Upper lobe of left lung (tissue), 6 donors: Measurements from ENCODE around the gene CNNM4. TPM values are rescaled to one million over a fixed set of nuclear protein-coding genes. Genes with fewer than 3 reads are reported as not detected.

Experiments
- ATAC-seq, 2 donors: fragments of 200-7000 bp; cut with Tn5 transposase; one replicate each; pipeline ENCODE4 v1.9.1; 2022; ENCODE audit warnings: mild to moderate bottlenecking in 2 of 2, moderate library complexity in 2 of 2; ENCODE audit not compliant: low FRiP score in 2 of 2
- DNase-seq, 2 donors: peaks; one replicate each; pipeline ENCODE4 v3.0.0-alpha.2; 2019 to 2020
- H3K27ac ChIP-seq, 4 donors: fragments of 200-600 bp; sonication (generic); one replicate each; pipeline ENCODE4 v1.5.1; 2016 to 2019
- H3K27me3 ChIP-seq, 4 donors: fragments of 200-600 bp; sonication (generic); one replicate each; pipeline ENCODE4 v1.5.1; 2017 to 2019
- H3K36me3 ChIP-seq, 4 donors: fragments of 200-600 bp; sonication (generic); one replicate each; pipeline ENCODE4 v1.5.1; 2016 to 2019
- H3K4me1 ChIP-seq, 4 donors: fragments of 200-600 bp; sonication (generic); one replicate each; pipeline ENCODE4 v1.5.1; 2018 to 2019
- H3K4me3 ChIP-seq, 4 donors: fragments of 200-600 bp; sonication (generic); one replicate each; pipeline ENCODE4 v1.5.1; 2017 to 2019; ENCODE audit warnings: mild to moderate bottlenecking in 2 of 4, moderate library complexity in 1 of 4
- H3K9me3 ChIP-seq, 4 donors: fragments of 200-600 bp; sonication (generic); one replicate each; pipeline ENCODE4 v1.5.1; 2018 to 2019
- EP300 ChIP-seq, 4 donors: sonication (generic); formaldehyde crosslinking; IDR thresholded peaks; one replicate each; pipeline ENCODE4 v1.5.1; 2017; ENCODE audit warnings: antibody characterized with exemption in 4 of 4, control low read depth in 2 of 4
- POLR2A ChIP-seq, 4 donors: fragments of 450-650 bp; IDR thresholded peaks; one replicate each; pipeline ENCODE4 v1.5.1; 2016 to 2017; ENCODE audit warnings: antibody characterized with exemption in 4 of 4, mild to moderate bottlenecking in 2 of 4
- POLR2AphosphoS5 ChIP-seq, 2 donors: sonication (generic); formaldehyde crosslinking; IDR thresholded peaks; one replicate each; pipeline ENCODE4 v1.5.1; 2017; ENCODE audit warnings: antibody characterized with exemption in 2 of 2
- WGBS, 2 donors: methylation state at CpG; one replicate each; pipeline ENCODE4 v1.1.5; 2017 to 2018; 5-methylcytosine and 5-hydroxymethylcytosine counted together
- total RNA-seq, 6 donors: library from RNA; depleted of rRNA in 4 of 6; stranded (reverse); fragments of >200 nt in 4 of 6; gene quantifications; one replicate each; pipeline versions ENCODE4 v1.1.0 to v1.2.1, GENCODE V29; 2016 to 2021
- TF ChIP-seq, protein P1 (sequence below), 6 experiments: fragments of 450-650 bp in 4 of 6; fragments of 200-600 bp in 2 of 6; sonication (generic) in 2 of 6; IDR thresholded peaks; one replicate each; pipeline ENCODE4 v1.5.1; 2016 to 2019; ENCODE audit warnings: antibody characterized with exemption in 6 of 6
- donor health status: DM: no; HTN: no; CAD: no; lungs with moderate emphysema.
- donor health status: DM: no; HTN: yes; CAD: no; lungs with severe emphysema.

Gene CNNM4
- total RNA-seq, 6 donors from 2014 or later = 12.8 to 26.9 (median 22.1) TPM

GRCh38 chr2:96853321-96853720 is 92.6 kb downstream of the CNNM4 start:
- Histone ChIP-seq H3K4me1 (peaks cover 7 to 14% (median 9%) of the 10 kb centered on the region in 4 donors), H3K27me3 (no peaks in the 10 kb centered on the region), H3K4me3 (no peak overlapping the region), H3K9me3 (no peaks in the 10 kb centered on the region), H3K27ac (no peak overlapping the region), H3K36me3 (peaks cover 5 to 53% (median 42%) of the 10 kb centered on the region in 4 donors)
- 93 to 97% methylated on average over 10 to 15 of the region's 15 CpGs for WGBS, 2 donors
- ATAC-seq = no peak
- DNase-seq = peak in 1 of 2 donors; percentile 55
- TF ChIP-seq EP300 (IDR thresholded peaks at IDR 0.05) = no peak
- no peak for TF ChIP-seq POLR2AphosphoS5 (IDR thresholded peaks at IDR 0.05)
- TF ChIP-seq, protein P1, sequence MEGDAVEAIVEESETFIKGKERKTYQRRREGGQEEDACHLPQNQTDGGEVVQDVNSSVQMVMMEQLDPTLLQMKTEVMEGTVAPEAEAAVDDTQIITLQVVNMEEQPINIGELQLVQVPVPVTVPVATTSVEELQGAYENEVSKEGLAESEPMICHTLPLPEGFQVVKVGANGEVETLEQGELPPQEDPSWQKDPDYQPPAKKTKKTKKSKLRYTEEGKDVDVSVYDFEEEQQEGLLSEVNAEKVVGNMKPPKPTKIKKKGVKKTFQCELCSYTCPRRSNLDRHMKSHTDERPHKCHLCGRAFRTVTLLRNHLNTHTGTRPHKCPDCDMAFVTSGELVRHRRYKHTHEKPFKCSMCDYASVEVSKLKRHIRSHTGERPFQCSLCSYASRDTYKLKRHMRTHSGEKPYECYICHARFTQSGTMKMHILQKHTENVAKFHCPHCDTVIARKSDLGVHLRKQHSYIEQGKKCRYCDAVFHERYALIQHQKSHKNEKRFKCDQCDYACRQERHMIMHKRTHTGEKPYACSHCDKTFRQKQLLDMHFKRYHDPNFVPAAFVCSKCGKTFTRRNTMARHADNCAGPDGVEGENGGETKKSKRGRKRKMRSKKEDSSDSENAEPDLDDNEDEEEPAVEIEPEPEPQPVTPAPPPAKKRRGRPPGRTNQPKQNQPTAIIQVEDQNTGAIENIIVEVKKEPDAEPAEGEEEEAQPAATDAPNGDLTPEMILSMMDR (IDR thresholded peaks at IDR 0.05) = no peak
- no peak for TF ChIP-seq POLR2A (IDR thresholded peaks at IDR 0.05)

DNA sequence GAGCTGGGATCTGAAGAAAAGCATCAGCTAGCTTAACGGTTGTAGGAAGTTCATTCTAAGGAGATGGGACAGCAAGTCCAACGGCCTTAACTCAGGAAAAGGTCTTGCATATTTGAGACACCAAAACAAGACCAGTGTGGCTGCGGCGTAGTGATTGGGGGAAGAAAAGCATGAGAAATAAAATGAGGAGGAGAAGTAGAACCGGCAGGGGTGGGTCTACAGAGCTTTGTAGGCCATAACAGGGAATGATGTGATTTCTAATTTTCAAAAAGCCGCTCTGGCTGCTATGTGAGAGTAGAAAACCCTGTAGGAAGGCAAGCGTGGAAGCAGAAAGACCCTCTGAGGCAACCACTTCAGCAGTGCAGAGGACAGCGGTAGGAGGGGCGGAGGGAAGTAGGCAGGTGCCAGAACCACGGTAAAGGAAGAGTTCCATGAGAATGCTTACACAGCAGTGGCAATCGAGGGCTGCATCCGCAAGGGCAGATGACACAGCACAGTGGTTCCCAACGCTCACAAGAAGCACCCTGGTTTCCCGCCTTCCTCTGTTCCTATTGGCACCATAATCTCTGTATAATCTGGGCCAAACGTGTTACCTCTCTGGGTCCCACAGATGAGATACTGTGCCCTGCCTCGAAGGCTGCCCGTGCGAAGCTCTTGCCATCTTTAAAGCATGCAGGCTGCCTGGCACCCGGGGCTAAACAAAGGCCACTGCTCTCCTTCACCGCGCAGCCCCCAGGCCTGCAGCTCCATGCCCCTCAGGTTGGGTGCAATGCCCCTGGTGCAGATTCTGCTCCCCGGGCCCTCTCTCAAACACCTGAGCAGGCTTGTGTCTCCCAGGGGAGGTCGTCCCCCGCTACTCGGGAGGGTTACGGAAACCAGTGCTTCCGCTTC is 96.3 kb downstream of the CNNM4 start:
- TF ChIP-seq POLR2AphosphoS5 (IDR thresholded peaks at IDR 0.05) = no peak
- TF ChIP-seq, protein P1 (IDR thresholded peaks at IDR 0.05) = no peak
- no peak for TF ChIP-seq EP300 (IDR thresholded peaks at IDR 0.05)
- TF ChIP-seq POLR2A (IDR thresholded peaks at IDR 0.05) = no peak
- DNase-seq (peak in 1 of 2 donors; percentile 60), ATAC-seq (peak in 1 of 2 donors; percentile 3)
- H3K27ac ChIP-seq = peak overlapping the region; percentile 63 to 86 (median 82)
- H3K9me3 ChIP-seq = no peaks in the 10 kb centered on the region
- H3K36me3 ChIP-seq = peaks cover 0 to 39% (median 32%) of the 10 kb centered on the region in 4 donors
- 18 to 38% methylated on average over 11 to 25 of the region's 27 CpGs for WGBS, 2 donors
- H3K4me1 ChIP-seq = peaks cover 17 to 40% (median 24%) of the 10 kb centered on the region in 4 donors
- H3K27me3 ChIP-seq = no peaks in the 10 kb centered on the region
- peak overlapping the region; percentile 64 to 86 (median 80) for H3K4me3 ChIP-seq

GRCh38 chr2:96857667-96858372 is 97.1 kb downstream of the CNNM4 start, which contains the start of gene ANKRD39:
Gene ANKRD39 (minus strand): TSS chr2:96858016. CDS start chr2:96857987, 29 bp downstream.
- H3K9me3 ChIP-seq = no peaks in the 10 kb centered on the region
- H3K36me3 ChIP-seq = peaks cover 0 to 39% (median 34%) of the 10 kb centered on the region in 4 donors
- DNase-seq (peak; percentile 98), ATAC-seq (peak; percentile 97 to 98)
- H3K4me1 ChIP-seq = peaks cover 17 to 40% (median 26%) of the 10 kb centered on the region in 4 donors
- H3K27ac ChIP-seq = peak within 1 kb of the TSS; percentile 63 to 86 (median 82)
- peak within 1 kb of the TSS; percentile 64 to 86 (median 80) for H3K4me3 ChIP-seq
- WGBS, 2 donors = 0 to 1% methylated on average over 12 to 51 of the region's 81 CpGs
- TF ChIP-seq POLR2AphosphoS5 (IDR thresholded peaks at IDR 0.05) = peak; percentile 52 to 81
- TF ChIP-seq, protein P1 (IDR thresholded peaks at IDR 0.05) = peak; percentile 74 to 99 (median 98)
- no peak for TF ChIP-seq EP300 (IDR thresholded peaks at IDR 0.05)
- peak in 2 of 4 donors; percentile 79 to 91 for TF ChIP-seq POLR2A (IDR thresholded peaks at IDR 0.05)
- H3K27me3 ChIP-seq = no peaks in the 10 kb centered on the region

- Histone ChIP-seq H3K4me3 (peak overlapping the region in 3 of 4 donors; percentile 64 to 85 (median 75)), H3K27ac (peak overlapping the region; percentile 36 to 86 (median 58)), H3K4me1 (peaks cover 17 to 41% (median 26%) of the 10 kb centered on the region in 4 donors), H3K9me3 (no peaks in the 10 kb centered on the region), H3K36me3 (peaks cover 8 to 42% (median 37%) of the 10 kb centered on the region in 4 donors), H3K27me3 (no peaks in the 10 kb centered on the region)
- 64 to 68% methylated on average over 11 of the region's 11 CpGs for WGBS, 2 donors
- DNase-seq = no peak
- ATAC-seq = no peak
- no peak for TF ChIP-seq POLR2A (IDR thresholded peaks at IDR 0.05)
- TF ChIP-seq, protein P1 (IDR thresholded peaks at IDR 0.05) = no peak
Observed at GRCh38 chr2:96859099-96859649, 98.5 kb downstream of the CNNM4 start.
